ENCODE data around the gene HDAC7.

HDAC7 gene

GRCh38 chr12:47766502-47767215 lies 53.0 kb downstream of the HDAC7 start:
- H3K4me3 ChIP-seq (replicated peaks; ENCODE audit: low read depth, low read length), result no peak overlapping the region
- DNase-seq (ENCODE audit: extremely low read depth, insufficient read length), result no peak
- TF ChIP-seq, protein P1, sequence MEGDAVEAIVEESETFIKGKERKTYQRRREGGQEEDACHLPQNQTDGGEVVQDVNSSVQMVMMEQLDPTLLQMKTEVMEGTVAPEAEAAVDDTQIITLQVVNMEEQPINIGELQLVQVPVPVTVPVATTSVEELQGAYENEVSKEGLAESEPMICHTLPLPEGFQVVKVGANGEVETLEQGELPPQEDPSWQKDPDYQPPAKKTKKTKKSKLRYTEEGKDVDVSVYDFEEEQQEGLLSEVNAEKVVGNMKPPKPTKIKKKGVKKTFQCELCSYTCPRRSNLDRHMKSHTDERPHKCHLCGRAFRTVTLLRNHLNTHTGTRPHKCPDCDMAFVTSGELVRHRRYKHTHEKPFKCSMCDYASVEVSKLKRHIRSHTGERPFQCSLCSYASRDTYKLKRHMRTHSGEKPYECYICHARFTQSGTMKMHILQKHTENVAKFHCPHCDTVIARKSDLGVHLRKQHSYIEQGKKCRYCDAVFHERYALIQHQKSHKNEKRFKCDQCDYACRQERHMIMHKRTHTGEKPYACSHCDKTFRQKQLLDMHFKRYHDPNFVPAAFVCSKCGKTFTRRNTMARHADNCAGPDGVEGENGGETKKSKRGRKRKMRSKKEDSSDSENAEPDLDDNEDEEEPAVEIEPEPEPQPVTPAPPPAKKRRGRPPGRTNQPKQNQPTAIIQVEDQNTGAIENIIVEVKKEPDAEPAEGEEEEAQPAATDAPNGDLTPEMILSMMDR (IDR thresholded peaks at IDR 0.05; ENCODE audit: insufficient read depth, low read length, poor library complexity, severe bottlenecking), result no peak

DNA sequence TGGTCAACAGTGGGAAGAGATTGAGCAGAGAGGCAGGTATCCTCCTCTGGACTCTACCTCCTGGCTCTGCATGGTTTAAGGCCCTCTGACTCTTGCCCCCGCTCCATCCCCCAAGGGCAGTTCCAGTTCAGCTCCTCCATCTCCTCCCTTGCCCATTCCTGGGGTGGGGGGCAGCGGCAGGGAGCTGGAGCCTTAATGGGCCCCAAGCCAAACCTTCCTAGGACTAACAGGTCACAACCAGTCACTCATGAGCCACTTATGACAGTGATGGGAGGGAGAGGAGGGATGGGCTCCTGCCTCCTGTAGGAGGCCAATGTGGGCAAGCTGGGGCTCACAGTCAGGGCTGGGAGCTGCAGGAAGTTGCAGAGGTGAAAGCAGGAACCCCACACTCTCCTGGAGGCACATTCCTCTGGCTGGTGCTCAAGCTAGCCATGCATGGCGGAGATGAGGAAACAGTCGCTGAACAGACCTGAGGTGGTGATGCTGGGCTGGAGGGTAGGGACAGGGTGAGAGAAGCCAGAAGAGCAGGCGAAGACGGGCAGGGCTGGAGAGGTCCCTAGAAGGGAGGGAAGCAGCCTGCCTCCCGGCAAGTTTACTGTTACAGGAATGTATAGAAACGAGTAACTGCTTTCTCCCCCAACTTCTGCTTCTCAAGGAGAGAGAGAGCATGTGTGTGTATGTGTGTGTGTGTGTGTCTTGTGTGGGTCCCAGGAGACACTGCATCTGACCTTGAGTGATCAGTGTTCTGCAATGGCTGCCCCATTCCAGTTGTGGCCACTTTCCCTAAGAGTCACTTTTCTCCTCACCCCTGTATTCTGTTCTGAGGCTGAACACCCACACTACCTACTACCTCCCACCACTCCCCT lies 56.0 kb downstream of the HDAC7 start:
- TF ChIP-seq, protein P1 (IDR thresholded peaks at IDR 0.05; ENCODE audit: insufficient read depth, low read length, poor library complexity, severe bottlenecking), result no peak
- H3K27me3 ChIP-seq (replicated peaks; ENCODE audit: control insufficient read depth, insufficient read depth, low read length), result no peaks in the 10 kb centered on the region; the same call in 1 of the 2 replicates

More at GRCh38 chr12:47766502-47767215, 53.0 kb downstream of the HDAC7 start:
- Histone ChIP-seq H3K36me3 (ENCODE audit: control insufficient read depth, insufficient read depth, low read length) (no peaks in the 10 kb centered on the region), H3K27me3 (replicated peaks; ENCODE audit: control insufficient read depth, insufficient read depth, low read length) (no peaks in the 10 kb centered on the region; the same call in 1 of the 2 replicates)

GRCh38 chr12:47762850-47763465 lies 56.7 kb downstream of the HDAC7 start:
- DNase-seq (ENCODE audit: extremely low read depth, insufficient read length), result no peak

More for the DNA sequence above, 56.0 kb downstream of the HDAC7 start:
- Histone ChIP-seq H3K4me3 (replicated peaks; ENCODE audit: low read depth, low read length) (no peak overlapping the region), H3K36me3 (ENCODE audit: control insufficient read depth, insufficient read depth, low read length) (no peaks in the 10 kb centered on the region)
- DNase-seq (ENCODE audit: extremely low read depth, insufficient read length), result no peak

GRCh38 chr12:47758834-47759690 lies 60.6 kb downstream of the HDAC7 start, which contains the start of gene RAPGEF3:
Gene RAPGEF3, minus strand, starts transcription at chr12:47758880. Its CDS starts 324 bp downstream, at chr12:47758556.
- H3K27me3 ChIP-seq (replicated peaks; ENCODE audit: control insufficient read depth, insufficient read depth, low read length), result no peaks in the 10 kb centered on the region
- H3K4me3 ChIP-seq (replicated peaks; ENCODE audit: low read depth, low read length), result peak within 1 kb of the TSS; percentile 53
- H3K36me3 ChIP-seq (ENCODE audit: control insufficient read depth, insufficient read depth, low read length), result no peaks in the 10 kb centered on the region
- TF ChIP-seq, protein P1 (IDR thresholded peaks at IDR 0.05; ENCODE audit: insufficient read depth, low read length, poor library complexity, severe bottlenecking), result peak; percentile 70
- DNase-seq (ENCODE audit: extremely low read depth, insufficient read length), result peak; percentile 70

More at GRCh38 chr12:47762850-47763465, 56.7 kb downstream of the HDAC7 start:
- TF ChIP-seq, protein P1 (IDR thresholded peaks at IDR 0.05; ENCODE audit: insufficient read depth, low read length, poor library complexity, severe bottlenecking), result no peak
- Histone ChIP-seq H3K4me3 (replicated peaks; ENCODE audit: low read depth, low read length) (no peak overlapping the region), H3K27me3 (replicated peaks; ENCODE audit: control insufficient read depth, insufficient read depth, low read length) (no peaks in the 10 kb centered on the region), H3K36me3 (ENCODE audit: control insufficient read depth, insufficient read depth, low read length) (no peaks in the 10 kb centered on the region)

DNA sequence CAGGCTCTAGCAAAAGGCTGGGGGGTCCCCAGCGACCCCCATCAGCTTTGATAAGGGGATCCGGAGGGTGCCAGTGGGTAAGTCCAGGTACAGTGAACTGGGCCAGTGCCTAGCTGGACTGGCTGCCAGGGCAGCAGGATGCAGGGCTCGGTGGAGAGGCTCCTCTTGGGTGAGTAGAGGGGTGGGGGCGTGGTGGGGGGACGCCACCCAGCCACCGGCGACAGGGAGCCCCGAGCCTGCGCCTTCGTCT lies 61.2 kb downstream of the HDAC7 start:
- H3K27me3 ChIP-seq (replicated peaks; ENCODE audit: control insufficient read depth, insufficient read depth, low read length), result no peaks in the 10 kb centered on the region
- H3K4me3 ChIP-seq (replicated peaks; ENCODE audit: low read depth, low read length), result peak overlapping the region; percentile 53
- no peak for DNase-seq (ENCODE audit: extremely low read depth, insufficient read length)
- TF ChIP-seq, protein P1 (IDR thresholded peaks at IDR 0.05; ENCODE audit: insufficient read depth, low read length, poor library complexity, severe bottlenecking), result no peak
- no peaks in the 10 kb centered on the region for H3K36me3 ChIP-seq (ENCODE audit: control insufficient read depth, insufficient read depth, low read length)
